ENCODE data around the gene ERF.

The ERF gene

GRCh38 chr19:42252365-42253244 lies 2.3 kb downstream of the ERF start:
- peak; percentile 30 for DNase-seq

- DNase-seq = no peak
Measured at GRCh38 chr19:42251572-42252358, 3.2 kb downstream of the ERF start.

- DNase-seq = no peak
Measured at GRCh38 chr19:42250666-42251531, 4.0 kb downstream of the ERF start.

- DNase-seq = no peak
Measured at GRCh38 chr19:42250183-42250665, 4.7 kb downstream of the ERF start.

GRCh38 chr19:42249769-42250168 lies 5.2 kb downstream of the ERF start:
- no peak for DNase-seq

- DNase-seq = no peak
Measured at GRCh38 chr19:42249149-42249750, 5.7 kb downstream of the ERF start.

- DNase-seq = no peak
Measured at GRCh38 chr19:42248270-42249148, 6.4 kb downstream of the ERF start.

- no peak for DNase-seq
Measured at GRCh38 chr19:42247640-42248199, 7.2 kb downstream of the ERF start.

GRCh38 chr19:42246922-42247639 lies 7.8 kb downstream of the ERF start:
- DNase-seq = no peak

GRCh38 chr19:42246143-42246921 lies 8.6 kb downstream of the ERF start:
- DNase-seq = no peak

GRCh38 chr19:42245231-42245630 lies 9.7 kb downstream of the ERF start:
- no peak for DNase-seq

GRCh38 chr19:42244347-42245220 lies 10.3 kb downstream of the ERF start:
- peak; percentile 97 for DNase-seq

- DNase-seq = peak; percentile 98
Measured at GRCh38 chr19:42242512-42243409, 12.2 kb downstream of the ERF start, which contains the start of gene GSK3A. Gene GSK3A (minus strand): TSS chr19:42242602. CDS start chr19:42242465, 137 bp downstream.

- peak; percentile 22 for DNase-seq
Measured at GRCh38 chr19:42242069-42242511, 12.8 kb downstream of the ERF start.

GRCh38 chr19:42241279-42241678 lies 13.6 kb downstream of the ERF start:
- DNase-seq = no peak

- DNase-seq = no peak
Measured at GRCh38 chr19:42239544-42240220, 15.2 kb downstream of the ERF start.

- no peak for DNase-seq
Measured at GRCh38 chr19:42235181-42235580, 19.7 kb downstream of the ERF start.
